ENCODE measurements around the gene ADARB1. TPM values are rescaled to one million over a fixed set of nuclear protein-coding genes. Genes with fewer than 3 reads are reported as not detected.

The ADARB1 gene
- total and polyA plus RNA-seq, 2 of the 8 experiments (the other 6 are each of a cell fraction or from before 2014, with no cell fraction given), result 4.7 to 14.9 TPM

DNA sequence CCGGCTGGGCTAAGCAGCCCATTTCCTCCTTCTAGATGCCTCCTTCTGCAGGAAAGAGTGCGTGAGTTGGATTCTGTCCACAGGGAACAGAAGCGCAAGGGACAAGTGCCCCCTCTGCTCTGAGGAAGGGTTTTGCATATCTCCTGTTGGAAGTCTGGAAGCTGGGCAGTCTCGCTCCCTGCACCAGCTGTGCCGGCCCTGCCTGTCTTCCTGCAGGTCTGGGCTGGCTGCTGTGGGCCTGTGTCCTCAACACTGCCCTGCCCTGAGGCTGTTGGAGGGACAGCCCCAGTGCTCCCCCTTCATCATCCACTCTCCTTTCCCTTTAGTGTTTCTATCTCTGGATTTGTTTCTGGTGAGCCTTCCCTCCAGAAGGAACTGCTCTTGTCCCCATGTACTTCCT lies 21.8 kb downstream of the ADARB1 start:
- no peaks in the 10 kb centered on the region for H3K36me3 ChIP-seq (ENCODE audit: control insufficient read depth in 2 of 4, insufficient read depth in 4 of 4, low read length in 3 of 4)
- H2AFZ ChIP-seq (ENCODE audit: low read length), result no peak overlapping the region
- H3K4me2 ChIP-seq (ENCODE audit: insufficient read depth in 1 of 2, low read depth in 2 of 2, low read length in 2 of 2), result no peak overlapping the region
- no peak overlapping the region for H2BK15ac ChIP-seq (ENCODE audit: low read length)
- TF ChIP-seq SP1 (IDR thresholded peaks at IDR 0.05; ENCODE audit: low read depth, low read length), result no peak
- no peak for TF ChIP-seq SIX5 (IDR thresholded peaks at IDR 0.05; ENCODE audit: low read depth, low read length)
- TF ChIP-seq, protein P1, sequence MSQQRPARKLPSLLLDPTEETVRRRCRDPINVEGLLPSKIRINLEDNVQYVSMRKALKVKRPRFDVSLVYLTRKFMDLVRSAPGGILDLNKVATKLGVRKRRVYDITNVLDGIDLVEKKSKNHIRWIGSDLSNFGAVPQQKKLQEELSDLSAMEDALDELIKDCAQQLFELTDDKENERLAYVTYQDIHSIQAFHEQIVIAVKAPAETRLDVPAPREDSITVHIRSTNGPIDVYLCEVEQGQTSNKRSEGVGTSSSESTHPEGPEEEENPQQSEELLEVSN (IDR thresholded peaks at IDR 0.05), result no peak
- TF ChIP-seq GABPA (IDR thresholded peaks at IDR 0.05; ENCODE audit: borderline replicate concordance, insufficient read depth, low read length), result no peak
- TF ChIP-seq, protein P2, sequence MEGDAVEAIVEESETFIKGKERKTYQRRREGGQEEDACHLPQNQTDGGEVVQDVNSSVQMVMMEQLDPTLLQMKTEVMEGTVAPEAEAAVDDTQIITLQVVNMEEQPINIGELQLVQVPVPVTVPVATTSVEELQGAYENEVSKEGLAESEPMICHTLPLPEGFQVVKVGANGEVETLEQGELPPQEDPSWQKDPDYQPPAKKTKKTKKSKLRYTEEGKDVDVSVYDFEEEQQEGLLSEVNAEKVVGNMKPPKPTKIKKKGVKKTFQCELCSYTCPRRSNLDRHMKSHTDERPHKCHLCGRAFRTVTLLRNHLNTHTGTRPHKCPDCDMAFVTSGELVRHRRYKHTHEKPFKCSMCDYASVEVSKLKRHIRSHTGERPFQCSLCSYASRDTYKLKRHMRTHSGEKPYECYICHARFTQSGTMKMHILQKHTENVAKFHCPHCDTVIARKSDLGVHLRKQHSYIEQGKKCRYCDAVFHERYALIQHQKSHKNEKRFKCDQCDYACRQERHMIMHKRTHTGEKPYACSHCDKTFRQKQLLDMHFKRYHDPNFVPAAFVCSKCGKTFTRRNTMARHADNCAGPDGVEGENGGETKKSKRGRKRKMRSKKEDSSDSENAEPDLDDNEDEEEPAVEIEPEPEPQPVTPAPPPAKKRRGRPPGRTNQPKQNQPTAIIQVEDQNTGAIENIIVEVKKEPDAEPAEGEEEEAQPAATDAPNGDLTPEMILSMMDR (IDR thresholded peaks at IDR 0.05; ENCODE audit: control extremely low read depth in 1 of 3, insufficient read depth in 1 of 3, low read depth in 1 of 3, low read length in 3 of 3), result no peak
- TF ChIP-seq TAF1 (IDR thresholded peaks at IDR 0.05; ENCODE audit: low read depth, low read length), result no peak
- TF ChIP-seq SRF (IDR thresholded peaks at IDR 0.05; ENCODE audit: low read depth, low read length), result no peak
- no peak for TF ChIP-seq CHD2 (IDR thresholded peaks at IDR 0.05; ENCODE audit: low read length)
- no peaks in the 10 kb centered on the region; the same call in 1 of the 2 replicates for H3K23me2 ChIP-seq (ENCODE audit: low read depth, low read length)
- H3K9me3 ChIP-seq (ENCODE audit: insufficient read depth in 2 of 2, low read depth in 1 of 2, low read length in 1 of 2), result no peaks in the 10 kb centered on the region
- H3K14ac ChIP-seq (ENCODE audit: insufficient read length), result no peak overlapping the region
- 92% methylated on average over 5 of the region's 5 CpGs; no CpG with 5 or more reads in 1 of the 2 experiments for WGBS, 2 experiments (ENCODE audit: extremely low coverage in 1 of 2, insufficient coverage in 1 of 2, insufficient read length in 1 of 2, insufficient replicate concordance in 2 of 2, low coverage in 1 of 2, low lambda C conversion rate in 2 of 2, missing lambda C conversion rate in 1 of 2)
- H4K20me1 ChIP-seq (replicated peaks in 1 of 2; ENCODE audit: control insufficient read depth in 1 of 2, insufficient read depth in 2 of 2, low read length in 2 of 2), result peaks cover 0 to 2% of the 10 kb centered on the region in 2 experiments
- H2AK5ac ChIP-seq (ENCODE audit: low read depth, low read length), result no peak overlapping the region
- ChIA-PET CTCF (ENCODE audit: partially characterized antibody) (interaction anchor here (0.6 to 9.5 kb wide), 6 partner anchors 10 to 305 kb away, joined by 3 to 99 read pairs (median 4); no protein-coding TSS in a partner anchor), POLR2A (ENCODE audit: partially characterized antibody) (interaction anchor here (0.8 to 1.4 kb wide), 2 partner anchors 22 to 28 kb away, joined by 3 read pairs; partner anchors contain the start of gene ADARB1)
- H2BK5ac ChIP-seq (ENCODE audit: low read depth, low read length), result no peak overlapping the region
- no peaks in the 10 kb centered on the region for H3K27me3 ChIP-seq (replicated peaks in 1 of 4; ENCODE audit: control insufficient read depth in 3 of 4, extremely low read depth in 1 of 4, insufficient read depth in 3 of 4, low read length in 3 of 4)
- no peak overlapping the region for H3K9ac ChIP-seq (replicated peaks in 1 of 4; ENCODE audit: extremely low read depth in 1 of 4, low read depth in 3 of 4, low read length in 3 of 4)
- no peak overlapping the region for H3K27ac ChIP-seq (ENCODE audit: low read depth, low read length)
- H2BK12ac ChIP-seq (ENCODE audit: low read depth, low read length), result no peak overlapping the region
- FAIRE-seq (no peak), DNase-seq (ENCODE audit: low read depth in 1 of 2, low spot score in 2 of 2) (no peak)
- no peak overlapping the region for H2BK20ac ChIP-seq (ENCODE audit: low read length)
- no peak overlapping the region for H2BK120ac ChIP-seq (replicated peaks; ENCODE audit: low read depth, low read length)
- no peak overlapping the region for H3K18ac ChIP-seq (ENCODE audit: extremely low read depth, low read length)
- no peak overlapping the region for H3K4me3 ChIP-seq (ENCODE audit: extremely low read depth in 1 of 4, insufficient read depth in 2 of 4, low read depth in 3 of 4, low read length in 4 of 4)
- no peak overlapping the region for H4K91ac ChIP-seq (replicated peaks; ENCODE audit: insufficient read length, low read length)
- H3K4ac ChIP-seq (replicated peaks; ENCODE audit: insufficient read length, low read depth, low read length), result no peak overlapping the region
- no peak overlapping the region for H4K5ac ChIP-seq (ENCODE audit: insufficient read length, low read depth, low read length)
- 0 out of 4 replicates have a peak, but pooled peaks cover 0 to 2% of the 10 kb centered on the region in 2 experiments for H3K79me2 ChIP-seq (ENCODE audit: control insufficient read depth in 1 of 2, insufficient read depth in 2 of 2, low read length in 2 of 2)
- H3K79me1 ChIP-seq (ENCODE audit: low read depth, low read length), result peaks cover 7% of the 10 kb centered on the region; the same call in 1 of the 2 replicates
- H3K4me1 ChIP-seq (replicated peaks in 1 of 4; ENCODE audit: control insufficient read depth in 3 of 4, insufficient read depth in 4 of 4, low read length in 3 of 4), result no peaks in the 10 kb centered on the region; a peak in 1 of 7 replicates
- H3K56ac ChIP-seq (replicated peaks; ENCODE audit: insufficient read length, low read depth, low read length), result no peak overlapping the region
- no peak overlapping the region for H3K23ac ChIP-seq (ENCODE audit: insufficient read length)
- no peak overlapping the region for H4K8ac ChIP-seq (ENCODE audit: extremely low read depth, insufficient read depth, low read length)

All from H1 (cell line).